Activated T-cell treated with anti-CD3 and anti-CD28 coated beads, Interleukin-2, amount 50 U/mL, for 4 hours (primary cell): Measurements from ENCODE around the gene SPRYD7. TPM values are rescaled to one million over a fixed set of nuclear protein-coding genes. Genes with fewer than 3 reads are reported as not detected.

Source experiments
- ATAC-seq, 2 donors: fragments of 200-7000 bp; cut with Tn5 transposase; one replicate each; pipeline ENCODE4 v1.10.0; 2021
- DNase-seq: peaks from one replicate; pipeline ENCODE4 v3.0.0-alpha.2; 2020
- H3K27me3 Mint-ChIP-seq: one replicate; pipeline ENCODE4 v1.8.0; 2021; ENCODE audit warnings: low read depth, mixed read lengths
- H3K36me3 Mint-ChIP-seq: one replicate; pipeline ENCODE4 v1.8.0; 2022; ENCODE audit warnings: mixed read lengths; ENCODE audit not compliant: insufficient read depth
- H3K4me1 Mint-ChIP-seq: one replicate; pipeline ENCODE4 v1.8.0; 2021; ENCODE audit warnings: low read depth, mixed read lengths
- H3K4me3 Mint-ChIP-seq: one replicate; pipeline ENCODE4 v1.8.0; 2021; ENCODE audit warnings: mild to moderate bottlenecking, moderate library complexity, mixed read lengths
- H3K9me3 Mint-ChIP-seq: one replicate; pipeline ENCODE4 v1.8.0; 2021; ENCODE audit warnings: mixed read lengths
- total RNA-seq, 3 donors: library from RNA; stranded (reverse); gene quantifications; one replicate each; pipeline ENCODE4 v1.2.1, GENCODE V29; 2021

The SPRYD7 gene, protein sequence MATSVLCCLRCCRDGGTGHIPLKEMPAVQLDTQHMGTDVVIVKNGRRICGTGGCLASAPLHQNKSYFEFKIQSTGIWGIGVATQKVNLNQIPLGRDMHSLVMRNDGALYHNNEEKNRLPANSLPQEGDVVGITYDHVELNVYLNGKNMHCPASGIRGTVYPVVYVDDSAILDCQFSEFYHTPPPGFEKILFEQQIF
- 1 to 10 TPM; 3.6 to 4.8 (median 4.6) TPM for total RNA-seq

GRCh38 chr13:49936075-49936967, at the start of gene SPRYD7:
Gene SPRYD7, minus strand, starts transcription at chr13:49936340. Its CDS starts 105 bp downstream, at chr13:49936235.
- DNase-seq, result peak; percentile 93
- Mint-ChIP-seq H3K36me3 (no peaks in the 10 kb centered on the region), H3K27me3 (no peaks in the 10 kb centered on the region), H3K4me1 (peaks cover 12% of the 10 kb centered on the region), H3K4me3 (peak within 1 kb of the TSS; percentile 93), H3K9me3 (no peaks in the 10 kb centered on the region)
- ATAC-seq, result peak; percentile 93 to 95

- peaks cover 2% of the 10 kb centered on the region for H3K36me3 Mint-ChIP-seq
- H3K4me1 Mint-ChIP-seq, result no peaks in the 10 kb centered on the region
- ATAC-seq (no peak), DNase-seq (no peak)
- no peaks in the 10 kb centered on the region for H3K27me3 Mint-ChIP-seq
- H3K9me3 Mint-ChIP-seq, result no peaks in the 10 kb centered on the region
- H3K4me3 Mint-ChIP-seq, result no peak overlapping the region
These were observed 49.0 kb upstream of the SPRYD7 start for GRCh38 chr13:49985129-49985528.

DNA sequence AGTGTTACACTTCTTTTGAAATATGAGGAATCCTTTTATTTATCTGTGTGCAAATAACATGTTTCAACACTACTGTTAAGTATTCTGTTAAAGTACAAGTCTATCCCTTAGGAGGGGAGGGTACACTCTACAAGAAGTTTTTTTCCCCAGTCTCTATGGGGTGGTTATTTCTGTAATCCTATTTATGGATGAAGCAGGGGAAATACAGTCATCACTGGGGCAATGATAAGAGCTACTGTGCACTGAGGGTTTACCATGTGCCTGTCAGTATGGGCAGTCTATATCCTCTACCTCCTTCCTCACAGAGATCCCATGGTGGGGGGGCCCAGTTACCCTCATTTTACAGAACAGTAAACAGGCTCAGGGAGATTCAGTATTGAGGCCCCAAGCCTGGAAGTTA, 44.1 kb upstream of the SPRYD7 start:
- ATAC-seq (no peak), DNase-seq (no peak)
- H3K4me1 Mint-ChIP-seq, result no peaks in the 10 kb centered on the region
- H3K36me3 Mint-ChIP-seq, result peaks cover 2% of the 10 kb centered on the region
- H3K9me3 Mint-ChIP-seq, result no peaks in the 10 kb centered on the region
- no peaks in the 10 kb centered on the region for H3K27me3 Mint-ChIP-seq
- H3K4me3 Mint-ChIP-seq, result no peak overlapping the region

DNA sequence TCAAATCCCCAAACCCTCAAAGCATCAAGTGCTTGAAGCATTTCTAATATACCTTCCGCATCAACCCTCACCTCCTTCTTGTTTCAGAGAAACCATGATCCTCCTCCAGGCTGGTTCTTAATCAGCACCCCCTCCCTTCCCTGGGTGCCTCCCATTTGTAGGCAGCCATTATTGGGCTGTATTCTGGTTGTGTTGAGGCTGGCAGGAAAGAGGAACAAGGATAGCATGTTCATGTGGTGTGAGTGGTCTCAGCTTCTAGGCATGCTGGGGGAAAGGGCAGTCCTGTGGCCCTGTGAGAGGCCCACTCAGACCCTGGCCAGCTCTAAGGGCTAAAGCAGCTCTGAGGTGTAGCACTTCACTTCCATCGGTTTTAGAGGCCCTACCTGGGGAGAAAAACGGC, 41.9 kb upstream of the SPRYD7 start:
- H3K4me3 Mint-ChIP-seq, result no peak overlapping the region
- H3K36me3 Mint-ChIP-seq, result no peaks in the 10 kb centered on the region
- no peaks in the 10 kb centered on the region for H3K27me3 Mint-ChIP-seq
- no peak for DNase-seq
- no peaks in the 10 kb centered on the region for H3K4me1 Mint-ChIP-seq
- no peaks in the 10 kb centered on the region for H3K9me3 Mint-ChIP-seq
- no peak for ATAC-seq

DNA sequence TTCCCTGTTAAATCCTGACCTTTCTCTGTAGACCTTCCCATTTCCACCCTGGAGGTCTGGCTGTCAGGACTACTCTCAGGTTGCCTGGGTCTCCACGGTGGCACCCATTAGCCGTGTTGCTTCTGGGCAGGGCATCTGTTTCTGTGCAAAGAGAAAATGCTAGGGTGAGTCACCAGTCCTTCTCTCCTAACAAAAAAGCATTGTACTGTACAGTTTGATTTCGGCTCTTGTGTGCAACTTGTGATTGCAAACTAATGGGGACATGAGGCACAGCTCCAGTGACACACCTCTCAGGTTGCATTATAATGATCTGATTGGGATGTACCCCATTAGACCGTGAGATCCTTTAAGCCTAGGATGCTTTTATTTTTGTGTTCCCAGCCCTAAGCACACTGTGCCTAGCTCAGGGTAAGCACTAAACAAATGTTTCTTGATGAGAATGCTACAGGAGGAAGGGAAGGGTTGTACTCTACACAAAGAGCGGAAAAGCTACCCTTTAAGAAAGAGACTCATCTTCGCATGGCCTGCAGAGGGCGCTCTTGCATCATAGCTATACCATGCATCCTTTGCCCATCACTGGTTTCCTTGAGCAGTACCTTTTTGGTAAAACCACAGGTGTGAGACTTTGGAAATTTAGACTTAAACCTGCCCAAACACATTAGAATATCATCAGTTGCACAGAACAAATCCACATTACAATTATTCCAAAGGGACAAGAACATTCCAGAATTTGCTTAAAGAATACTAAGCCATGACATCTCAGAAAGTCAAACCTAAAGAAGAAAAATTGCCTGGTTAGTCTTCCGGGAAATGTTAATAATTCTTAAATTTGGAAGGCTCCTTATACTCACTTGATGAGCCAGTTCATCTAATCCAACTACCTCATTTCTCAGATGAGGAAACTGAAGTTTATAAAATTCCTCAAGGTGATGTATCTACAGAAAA, 40.4 kb upstream of the SPRYD7 start:
- H3K36me3 Mint-ChIP-seq, result no peaks in the 10 kb centered on the region
- H3K4me1 Mint-ChIP-seq, result no peaks in the 10 kb centered on the region
- H3K4me3 Mint-ChIP-seq, result no peak overlapping the region
- no peaks in the 10 kb centered on the region for H3K27me3 Mint-ChIP-seq
- DNase-seq (peak; percentile 74), ATAC-seq (peak; percentile 74 to 80)
- H3K9me3 Mint-ChIP-seq, result no peaks in the 10 kb centered on the region

- no peak for ATAC-seq
- no peaks in the 10 kb centered on the region for H3K27me3 Mint-ChIP-seq
- H3K36me3 Mint-ChIP-seq, result no peaks in the 10 kb centered on the region
- no peaks in the 10 kb centered on the region for H3K9me3 Mint-ChIP-seq
- no peaks in the 10 kb centered on the region for H3K4me1 Mint-ChIP-seq
- no peak overlapping the region for H3K4me3 Mint-ChIP-seq
- no peak for DNase-seq
These were observed 39.7 kb upstream of the SPRYD7 start for GRCh38 chr13:49975826-49976225.

DNA sequence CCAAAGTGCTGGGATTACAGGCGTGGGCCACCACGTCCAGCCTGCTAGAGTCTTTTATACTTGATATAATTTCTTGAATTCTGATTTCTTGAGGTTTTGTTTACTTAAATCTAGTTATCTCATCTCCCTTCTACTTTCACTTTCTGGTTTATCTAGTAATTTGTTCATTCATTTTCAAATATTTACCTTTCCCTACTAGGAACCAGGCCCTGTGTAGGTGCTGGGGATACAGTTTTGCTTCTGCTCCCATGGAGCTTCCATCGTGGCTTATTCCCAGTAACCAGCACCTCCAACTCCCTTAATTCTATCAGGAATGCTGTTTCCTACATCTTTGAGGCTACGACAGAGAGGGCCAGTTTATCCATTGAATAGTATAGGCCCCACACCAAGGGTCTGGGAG, 36.6 kb upstream of the SPRYD7 start:
- no peaks in the 10 kb centered on the region for H3K9me3 Mint-ChIP-seq
- DNase-seq (no peak), ATAC-seq (no peak)
- no peak overlapping the region for H3K4me3 Mint-ChIP-seq
- H3K27me3 Mint-ChIP-seq, result no peaks in the 10 kb centered on the region
- no peaks in the 10 kb centered on the region for H3K36me3 Mint-ChIP-seq
- H3K4me1 Mint-ChIP-seq, result no peaks in the 10 kb centered on the region

DNA sequence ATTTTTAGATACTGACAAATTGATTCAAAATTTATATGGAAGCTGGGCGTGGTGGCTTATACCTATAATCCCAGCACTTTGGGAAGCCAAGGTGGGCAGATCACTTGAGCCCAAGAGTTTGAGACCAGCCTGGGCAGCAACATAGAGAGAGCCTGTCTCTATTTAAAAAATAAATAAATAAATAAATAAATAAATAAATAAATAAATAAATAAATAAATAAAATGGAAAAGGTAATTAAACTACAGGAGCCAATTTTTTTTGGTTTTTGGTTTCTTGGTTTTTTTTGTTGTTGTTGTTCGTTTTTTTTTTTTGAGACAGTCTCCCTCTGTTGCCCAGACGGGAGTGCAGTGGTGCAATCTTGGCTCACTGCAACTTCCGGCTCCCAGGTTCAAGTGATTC, 31.3 kb upstream of the SPRYD7 start:
- ATAC-seq (no peak), DNase-seq (no peak)
- no peak overlapping the region for H3K4me3 Mint-ChIP-seq
- no peaks in the 10 kb centered on the region for H3K27me3 Mint-ChIP-seq
- H3K36me3 Mint-ChIP-seq, result peaks cover 17% of the 10 kb centered on the region
- peaks cover 22% of the 10 kb centered on the region for H3K9me3 Mint-ChIP-seq
- no peaks in the 10 kb centered on the region for H3K4me1 Mint-ChIP-seq

DNA sequence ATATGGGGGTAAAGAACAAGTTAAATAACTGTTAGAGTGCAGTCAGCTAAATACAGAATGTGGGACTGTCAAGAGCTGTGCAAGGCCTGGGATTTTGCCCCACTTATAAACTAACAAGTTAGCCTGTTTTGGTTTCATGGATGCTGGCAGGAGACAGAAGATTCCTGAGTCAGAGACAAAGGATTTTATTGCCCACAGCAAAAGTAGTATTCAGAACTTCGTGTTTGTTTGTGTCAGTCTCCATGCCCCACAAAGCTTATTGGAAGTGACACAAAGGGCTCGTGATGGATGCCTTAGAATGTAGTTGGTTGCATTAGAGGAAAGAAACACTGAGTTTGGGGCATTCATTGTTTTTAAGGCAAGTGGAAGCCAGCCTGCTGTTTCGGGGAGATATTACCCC, 22.2 kb upstream of the SPRYD7 start:
- no peak for DNase-seq
- Mint-ChIP-seq H3K4me1 (no peaks in the 10 kb centered on the region), H3K27me3 (peaks cover 9% of the 10 kb centered on the region), H3K9me3 (peaks cover 7% of the 10 kb centered on the region), H3K36me3 (peaks cover 15% of the 10 kb centered on the region), H3K4me3 (no peak overlapping the region)
- ATAC-seq, result no peak

DNA sequence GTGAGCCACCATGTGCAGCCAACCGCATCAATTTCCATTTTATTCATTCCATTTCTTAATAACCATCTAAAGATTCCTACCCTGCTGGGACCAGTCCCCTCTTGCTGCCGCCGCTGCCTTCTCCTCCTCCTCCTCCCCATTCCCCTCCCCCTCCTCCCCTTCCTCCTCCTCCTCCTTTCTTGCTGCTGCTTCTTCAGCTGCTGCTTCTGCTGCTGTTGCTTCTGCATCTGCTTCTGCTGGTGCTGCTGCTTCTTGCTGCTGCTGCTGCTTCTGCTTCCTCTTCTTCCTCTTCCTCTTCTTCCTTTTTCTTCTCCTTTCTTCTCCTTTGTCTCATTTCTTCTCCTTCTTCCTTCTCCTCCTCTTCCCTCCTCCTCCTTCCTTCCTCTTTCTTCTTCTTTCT, 20.0 kb upstream of the SPRYD7 start:
- Mint-ChIP-seq H3K4me3 (no peak overlapping the region), H3K9me3 (no peaks in the 10 kb centered on the region), H3K36me3 (peaks cover 8% of the 10 kb centered on the region), H3K27me3 (peaks cover 9% of the 10 kb centered on the region), H3K4me1 (no peaks in the 10 kb centered on the region)
- ATAC-seq (no peak), DNase-seq (no peak)

DNA sequence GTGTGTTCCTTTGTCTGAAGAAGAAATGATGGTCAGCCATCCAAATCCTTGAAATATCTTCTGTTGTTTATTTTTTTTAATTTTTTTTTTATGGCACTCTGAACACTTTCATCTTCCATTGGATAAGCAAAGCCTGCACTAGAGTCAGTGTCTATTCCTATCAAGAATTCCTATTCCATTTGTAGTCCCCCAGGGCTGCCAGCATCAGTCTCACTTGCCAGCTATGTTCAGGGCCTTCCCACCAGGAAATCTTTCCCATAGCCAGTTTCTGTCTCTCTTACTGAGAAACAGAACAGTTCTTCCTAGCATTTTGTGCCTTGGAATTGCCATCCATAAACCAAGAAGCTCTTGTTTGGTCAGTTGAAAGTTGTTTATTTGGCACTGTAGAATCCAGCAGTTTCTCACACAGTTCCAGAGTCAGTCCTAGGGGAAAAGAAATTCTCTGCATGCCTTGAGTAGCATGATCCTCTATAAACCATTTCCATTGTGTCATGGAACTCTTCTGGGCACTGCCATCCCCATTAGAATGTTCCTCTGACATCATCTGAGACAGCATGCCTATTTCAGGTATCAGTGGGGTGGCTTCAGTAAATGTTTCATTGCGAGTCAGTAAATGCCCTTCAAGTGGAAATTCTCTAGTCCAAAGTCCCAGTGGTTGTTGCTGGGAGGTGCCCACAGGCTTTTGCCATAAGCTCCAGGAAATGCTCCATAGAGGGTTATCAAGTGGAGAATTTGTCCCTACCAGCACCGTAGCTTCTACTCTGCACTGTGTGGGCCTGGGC, 18.7 kb upstream of the SPRYD7 start:
- peaks cover 8% of the 10 kb centered on the region for H3K36me3 Mint-ChIP-seq
- no peaks in the 10 kb centered on the region for H3K9me3 Mint-ChIP-seq
- H3K4me3 Mint-ChIP-seq, result no peak overlapping the region
- no peaks in the 10 kb centered on the region for H3K4me1 Mint-ChIP-seq
- DNase-seq, result no peak
- no peak for ATAC-seq
- peaks cover 9% of the 10 kb centered on the region for H3K27me3 Mint-ChIP-seq

DNA sequence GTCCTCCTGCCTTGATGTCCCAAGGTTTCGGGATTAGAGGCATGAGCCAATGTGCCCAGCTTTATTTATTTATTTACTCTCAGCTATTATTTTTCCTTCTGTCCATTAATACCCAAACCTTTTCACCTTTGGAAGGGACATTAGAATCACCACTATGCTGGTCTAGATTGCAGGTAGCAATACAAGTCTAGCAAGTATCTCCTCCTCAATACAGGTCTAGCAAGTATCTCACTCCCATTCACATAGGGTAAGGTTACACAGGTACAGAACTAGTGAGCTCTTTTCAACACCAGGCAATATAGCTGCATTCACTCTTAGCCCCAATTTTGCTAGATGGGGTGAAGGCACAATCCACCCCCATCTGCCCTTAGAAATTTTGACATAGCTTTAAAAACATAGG, 17.4 kb upstream of the SPRYD7 start:
- Mint-ChIP-seq H3K27me3 (peaks cover 9% of the 10 kb centered on the region), H3K9me3 (peaks cover 8% of the 10 kb centered on the region), H3K4me3 (no peak overlapping the region), H3K36me3 (no peaks in the 10 kb centered on the region), H3K4me1 (no peaks in the 10 kb centered on the region)
- DNase-seq (no peak), ATAC-seq (no peak)

- Mint-ChIP-seq H3K36me3 (peaks cover 3% of the 10 kb centered on the region), H3K9me3 (peaks cover 8% of the 10 kb centered on the region), H3K27me3 (peaks cover 9% of the 10 kb centered on the region), H3K4me1 (no peaks in the 10 kb centered on the region), H3K4me3 (no peak overlapping the region)
- ATAC-seq (no peak), DNase-seq (no peak)
These were observed 15.8 kb upstream of the SPRYD7 start for GRCh38 chr13:49951754-49952535.
